H1 (cell line): ENCODE data around the gene CAMTA1. TPM values are rescaled to one million over a fixed set of nuclear protein-coding genes. Genes with fewer than 3 reads are reported as not detected.

Experiments
- BRCA1 ChIP-seq: IDR thresholded peaks from 2 replicates; pipeline ENCODE4 v1.6.1; 2012; ENCODE audit warnings: low read depth, low read length, improper control_type of control experiment
- CBX5 ChIP-seq: fragments of 300-800, 300-1000 bp; sonication (generic); IDR thresholded peaks from 2 replicates; pipeline ENCODE4 v1.7.1; 2016; ENCODE audit warnings: antibody characterized with exemption, low read length, low read depth
- EP300 ChIP-seq, 2 experiments: IDR thresholded peaks; 1 replicate in 1 of 2; 2 replicates in 1 of 2; pipeline ENCODE4 v1.6.1; 2011 to 2012; ENCODE audit warnings: low read depth in 2 of 2, low read length in 2 of 2, mild to moderate bottlenecking in 2 of 2, borderline replicate concordance in 1 of 2, inconsistent platforms in 1 of 2, moderate library complexity in 1 of 2
- EZH2 ChIP-seq: fragments of 200-600 bp; sonication (generic); IDR thresholded peaks from 2 replicates; pipeline ENCODE4 v1.7.1; 2012; ENCODE audit warnings: low read depth, mild to moderate bottlenecking, moderate library complexity, low read length, inconsistent platforms; ENCODE audit not compliant: severe bottlenecking
- NANOG ChIP-seq: IDR thresholded peaks from 2 replicates; pipeline ENCODE4 v1.6.1; 2011; ENCODE audit warnings: low read length, low read depth, mild to moderate bottlenecking, inconsistent platforms; ENCODE audit not compliant: insufficient read depth, poor library complexity, severe bottlenecking
- TAF7 ChIP-seq: optimal IDR thresholded peaks from 2 replicates; pipeline ENCODE3; 2011; ENCODE audit warnings: low read depth, mild to moderate bottlenecking, inconsistent platforms, low read length, moderate library complexity, borderline replicate concordance
- polyA plus RNA-seq, 7 experiments: library from polyadenylated mRNA; depleted of rRNA in 3 of 7; stranded (reverse) in 5 of 7; unstranded in 2 of 7; fragments of >200 nt in 5 of 7; fragments of 200-250 nt in 2 of 7; gene quantifications; 1 replicate in 5 of 7; 2 replicates in 1 of 7; 4 replicates in 1 of 7; pipeline versions ENCODE4 v1.2.1 to v1.2.3, GENCODE V29; 2011 to 2013; ENCODE audit warnings: missing spikeins in 2 of 7, mixed read lengths in 2 of 7
- total RNA-seq: library from RNA; stranded (reverse); fragmentation: NEBNext Ultra II Directional; extraction: Animal tissue kit (Norgen Biotek cat#: 25700); gene quantifications from 2 replicates; pipeline ENCODE4 v1.2.1, GENCODE V29; 2021

CAMTA1 gene
- total and polyA plus RNA-seq, 2 of the 8 experiments (the other 6 are each of a cell fraction or from before 2014, with no cell fraction given) = 65.0 to 119 TPM

GRCh38 chr1:7128293-7128692 is 343.0 kb downstream of the CAMTA1 start (continued):
- no peak for TF ChIP-seq CBX5
- TF ChIP-seq BRCA1 = no peak
- TF ChIP-seq NANOG = no peak
- TF ChIP-seq EP300 (IDR thresholded peaks at IDR 0.05; ENCODE audit: borderline replicate concordance in 1 of 2, low read depth in 2 of 2, low read length in 2 of 2) = no peak
- TF ChIP-seq EZH2 = no peak
- TF ChIP-seq TAF7 = no peak
- TF ChIP-seq, all 59 proteins: peak for 0
